H4 (cell line): ENCODE results near the gene UMODL1. TPM values are rescaled to one million over a fixed set of nuclear protein-coding genes. Genes with fewer than 3 reads are reported as not detected.
A peak's percentile ranks its signal among the peaks of the same experiment; 100 is the strongest.
"Not testable (repeated sequence)": the region's sequence is repeated elsewhere in the genome, so short reads cannot be mapped to it uniquely, and the experiment has no call there.

Experiments used
- DNase-seq: peaks from one replicate; pipeline ENCODE4 v3.0.0-alpha.2; 2015; ENCODE audit warnings: low spot score
- total RNA-seq: library from RNA; depleted of rRNA; stranded (reverse); fragments of >200 nt; shearing (Covaris generic); gene quantifications from 2 replicates; pipeline ENCODE4 v1.2.3, GENCODE V29; 2014

The UMODL1 gene
- total RNA-seq, 1 experiment from 2014 or later = not detected

- no peak for DNase-seq
Observed at GRCh38 chr21:42163511-42163863, 92.4 kb downstream of the UMODL1 start.

- no peak for DNase-seq
Observed at GRCh38 chr21:42164064-42164789, 93.1 kb downstream of the UMODL1 start.

GRCh38 chr21:42164818-42165217, 93.7 kb downstream of the UMODL1 start:
- no peak for DNase-seq

- DNase-seq = no peak
Observed at GRCh38 chr21:42165901-42166300, 94.8 kb downstream of the UMODL1 start.

- DNase-seq = no peak
Observed at GRCh38 chr21:42169758-42170157, 98.6 kb downstream of the UMODL1 start.

- DNase-seq = no peak
Observed at GRCh38 chr21:42171091-42172053, 100.3 kb downstream of the UMODL1 start.

GRCh38 chr21:42172596-42173483, 101.7 kb downstream of the UMODL1 start:
- DNase-seq = no peak

GRCh38 chr21:42174173-42174572, 103.1 kb downstream of the UMODL1 start:
- DNase-seq = no peak

- no peak for DNase-seq
Observed at GRCh38 chr21:42175110-42175710, 104.1 kb downstream of the UMODL1 start.

GRCh38 chr21:42176859-42177258, 105.7 kb downstream of the UMODL1 start:
- no peak for DNase-seq

GRCh38 chr21:42179316-42179715, 108.2 kb downstream of the UMODL1 start:
- DNase-seq = no peak

GRCh38 chr21:42180001-42180400, 108.9 kb downstream of the UMODL1 start:
- not testable (repeated sequence) for DNase-seq

GRCh38 chr21:42182713-42183371, 111.7 kb downstream of the UMODL1 start:
- DNase-seq = no peak

- no peak for DNase-seq
Observed at GRCh38 chr21:42183374-42184266, 112.5 kb downstream of the UMODL1 start.

- no peak for DNase-seq
Observed at GRCh38 chr21:42186591-42186990, 115.5 kb downstream of the UMODL1 start.

GRCh38 chr21:42187976-42188653, 117.0 kb downstream of the UMODL1 start:
- DNase-seq = peak; percentile 54

- DNase-seq = no peak
Observed at GRCh38 chr21:42188663-42189062, 117.5 kb downstream of the UMODL1 start.

GRCh38 chr21:42189431-42189830, 118.3 kb downstream of the UMODL1 start:
- DNase-seq = no peak

- DNase-seq = no peak
Observed at GRCh38 chr21:42189860-42190485, 118.9 kb downstream of the UMODL1 start.
